Retinal pigment epithelial cell (primary cell): ENCODE measurements around the gene TAP2.
"Not testable (repeated sequence)": the region's sequence is repeated elsewhere in the genome, so short reads cannot be mapped to it uniquely, and the experiment has no call there.

Experiments
- DNase-seq: peaks from one replicate; pipeline ENCODE4 v3.0.0-alpha.2; 2010; ENCODE audit warnings: low read depth
- H3K4me3 ChIP-seq: 2 replicates; pipeline ENCODE4 v1.5.1; 2011; ENCODE audit warnings: mild to moderate bottlenecking, low read length, control low read depth, moderate library complexity
- TF ChIP-seq, protein P1 (sequence below): conservative IDR thresholded peaks from 2 replicates; pipeline ENCODE4 v1.5.1; 2011; ENCODE audit warnings: low read depth, low read length, control low read depth, inconsistent platforms

Gene TAP2

GRCh38 chr6:32879691-32880090, 41.2 kb upstream of the TAP2 start:
- TF ChIP-seq, protein P1, sequence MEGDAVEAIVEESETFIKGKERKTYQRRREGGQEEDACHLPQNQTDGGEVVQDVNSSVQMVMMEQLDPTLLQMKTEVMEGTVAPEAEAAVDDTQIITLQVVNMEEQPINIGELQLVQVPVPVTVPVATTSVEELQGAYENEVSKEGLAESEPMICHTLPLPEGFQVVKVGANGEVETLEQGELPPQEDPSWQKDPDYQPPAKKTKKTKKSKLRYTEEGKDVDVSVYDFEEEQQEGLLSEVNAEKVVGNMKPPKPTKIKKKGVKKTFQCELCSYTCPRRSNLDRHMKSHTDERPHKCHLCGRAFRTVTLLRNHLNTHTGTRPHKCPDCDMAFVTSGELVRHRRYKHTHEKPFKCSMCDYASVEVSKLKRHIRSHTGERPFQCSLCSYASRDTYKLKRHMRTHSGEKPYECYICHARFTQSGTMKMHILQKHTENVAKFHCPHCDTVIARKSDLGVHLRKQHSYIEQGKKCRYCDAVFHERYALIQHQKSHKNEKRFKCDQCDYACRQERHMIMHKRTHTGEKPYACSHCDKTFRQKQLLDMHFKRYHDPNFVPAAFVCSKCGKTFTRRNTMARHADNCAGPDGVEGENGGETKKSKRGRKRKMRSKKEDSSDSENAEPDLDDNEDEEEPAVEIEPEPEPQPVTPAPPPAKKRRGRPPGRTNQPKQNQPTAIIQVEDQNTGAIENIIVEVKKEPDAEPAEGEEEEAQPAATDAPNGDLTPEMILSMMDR = no peak
- H3K4me3 ChIP-seq = no peak overlapping the region
- DNase-seq = no peak

DNA sequence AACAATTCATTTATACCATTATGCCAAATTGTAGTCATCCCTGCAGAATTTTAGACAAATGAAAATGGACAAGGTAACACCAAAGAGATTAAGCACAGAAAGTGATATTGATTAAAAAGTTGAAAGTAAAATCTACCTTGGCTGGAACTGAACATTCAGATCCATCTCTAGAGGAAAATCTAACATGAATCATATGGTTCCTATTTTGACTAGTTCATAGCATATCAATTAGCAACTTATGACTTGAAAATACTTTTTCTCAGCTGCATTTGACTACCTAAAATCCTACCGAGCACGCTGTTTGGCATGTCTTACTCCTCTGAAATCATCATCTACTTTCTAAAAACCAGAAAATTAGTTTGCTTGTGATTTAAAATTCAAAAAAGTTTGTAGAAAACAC, 38.1 kb upstream of the TAP2 start:
- TF ChIP-seq, protein P1 = no peak
- no peak overlapping the region for H3K4me3 ChIP-seq
- no peak for DNase-seq

GRCh38 chr6:32873947-32874346, 35.4 kb upstream of the TAP2 start:
- DNase-seq, H3K4me3 ChIP-seq: not testable (repeated sequence)

DNA sequence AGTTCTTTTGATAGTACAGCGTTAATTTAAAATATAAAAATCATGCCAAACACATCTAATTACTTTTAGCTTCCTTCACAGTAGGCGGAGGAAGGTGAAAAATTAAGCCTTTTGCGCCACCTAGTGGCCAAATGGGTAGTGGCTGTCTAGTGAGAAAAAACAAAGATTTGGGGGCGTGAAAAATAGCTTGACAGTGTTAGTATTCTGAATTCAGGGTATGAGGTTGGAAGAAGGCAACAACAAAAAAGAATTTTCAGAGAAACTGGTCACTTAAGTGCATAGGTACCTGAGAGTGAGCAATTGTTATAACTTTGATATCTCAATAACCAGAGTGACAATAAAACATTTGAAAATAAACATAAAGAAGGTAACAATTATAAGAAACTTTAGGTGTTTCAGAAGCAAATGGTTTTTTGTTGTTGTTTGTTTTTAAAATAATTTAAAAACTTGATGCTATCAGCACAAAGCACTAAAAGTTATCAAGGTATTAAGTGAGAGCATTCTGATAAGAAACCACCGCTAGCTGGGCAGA, 29.8 kb upstream of the TAP2 start:
- DNase-seq = peak; percentile 11
- TF ChIP-seq, protein P1 = peak; percentile 92
- no peak overlapping the region for H3K4me3 ChIP-seq

GRCh38 chr6:32867554-32868256, 29.2 kb upstream of the TAP2 start:
- DNase-seq = no peak
- TF ChIP-seq, protein P1 = no peak
- H3K4me3 ChIP-seq = no peak overlapping the region

DNA sequence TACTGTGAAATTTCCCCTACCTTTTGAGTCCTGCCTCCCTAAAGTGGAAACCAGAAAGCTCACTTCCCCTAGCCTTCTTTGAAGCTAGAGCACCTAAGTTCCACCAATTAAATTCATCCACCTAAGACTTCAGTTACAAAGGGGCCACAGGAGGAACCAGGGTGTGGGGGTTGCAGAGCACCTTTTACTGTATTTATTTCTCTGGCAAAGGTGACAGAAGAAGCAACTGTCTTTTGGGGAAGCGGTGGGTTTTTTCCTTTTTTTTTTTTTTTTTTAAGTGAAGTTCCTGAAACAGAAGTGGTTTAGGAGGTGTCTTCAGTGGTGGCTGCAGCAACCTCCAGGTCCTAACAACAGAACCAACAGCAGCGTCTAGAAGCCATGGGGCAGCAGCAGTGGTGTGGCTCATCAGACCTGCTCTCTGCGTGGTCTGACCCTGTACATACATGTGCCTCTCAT, 28.5 kb upstream of the TAP2 start:
- DNase-seq = no peak
- TF ChIP-seq, protein P1 = no peak
- no peak overlapping the region for H3K4me3 ChIP-seq

- TF ChIP-seq, protein P1 = no peak
- H3K4me3 ChIP-seq = no peak overlapping the region
- no peak for DNase-seq
These were observed 27.3 kb upstream of the TAP2 start for GRCh38 chr6:32865724-32866443.
